OCI-LY1 (cell line): ENCODE measurements around the gene ARHGAP44.

Experiments used
- CTCF ChIP-seq: fragments of 200-600 bp; sonication (generic), shearing (Covaris generic); IDR thresholded peaks from 2 replicates; pipeline ENCODE4 v1.5.1; 2017; ENCODE audit warnings: mild to moderate bottlenecking, antibody characterized with exemption, low read length, moderate library complexity, mixed read lengths
- EZH2 ChIP-seq: fragments of 200-600 bp; sonication (generic), shearing (Covaris generic); IDR thresholded peaks from 2 replicates; pipeline ENCODE4 v1.8.0; 2017; ENCODE audit warnings: borderline replicate concordance, mixed run types, mild to moderate bottlenecking, antibody characterized with exemption, low read length, moderate library complexity, mixed read lengths

GRCh38 chr17:12959441-12959840 is 170.1 kb downstream of the ARHGAP44 start:
- TF ChIP-seq CTCF: no peak
- no peak for TF ChIP-seq EZH2
